ENCODE measurements around the gene SYCP1. TPM values are rescaled to one million over a fixed set of nuclear protein-coding genes. Genes with fewer than 3 reads are reported as not detected.

Gene SYCP1
- total and polyA plus RNA-seq, 10 of the 15 experiments (the other 5 are each of a cell fraction or from before 2014, with no cell fraction given): not detected

GRCh38 chr1:114831276-114831994 lies 23.2 kb upstream of the SYCP1 start:
- WGBS (ENCODE audit: insufficient coverage, insufficient replicate concordance, low lambda C conversion rate, missing lambda C conversion rate): 60% methylated on average over 5 of the region's 5 CpGs
- Histone ChIP-seq H3K36me3 (ENCODE audit: control insufficient read depth in 2 of 2, insufficient read depth in 2 of 2, low read length in 1 of 2) (no peaks in the 10 kb centered on the region), H3K27ac (ENCODE audit: control insufficient read depth, insufficient read depth) (no peak overlapping the region), H4K20me1 (ENCODE audit: control insufficient read depth, insufficient read depth) (no peaks in the 10 kb centered on the region), H3K9ac (ENCODE audit: control insufficient read depth, insufficient read depth, low read length) (no peak overlapping the region), H3K4me1 (ENCODE audit: control insufficient read depth, insufficient read depth, low read length) (no peaks in the 10 kb centered on the region), H3K4me2 (ENCODE audit: control insufficient read depth, insufficient read depth) (no peak overlapping the region), H3K27me3 (replicated peaks in 1 of 2; ENCODE audit: control insufficient read depth in 2 of 2, insufficient read depth in 2 of 2, low read length in 1 of 2) (no peaks in the 10 kb centered on the region), H3K4me3 (no peak overlapping the region), H3K9me3 (replicated peaks; ENCODE audit: control insufficient read depth, insufficient read depth, low read length) (no peaks in the 10 kb centered on the region; the same call in 2 of the 3 replicates), H3K79me2 (ENCODE audit: control insufficient read depth, insufficient read depth, low read length) (no peaks in the 10 kb centered on the region), H2AFZ (ENCODE audit: control insufficient read depth, low read depth, low read length) (no peak overlapping the region)
- ChIA-PET SMC1A (ENCODE audit: uncharacterized antibody, unreplicated experiment) (no interaction called here), RAD21 (ENCODE audit: unreplicated experiment) (no interaction called here), POLR2A (no interaction called here), CTCF (interaction anchor here (0.7 kb wide), 1 partner anchor 221 kb away, joined by 3 read pairs; no protein-coding TSS in a partner anchor)
- DNase-seq (ENCODE audit: low read depth, low spot score) (no peak), ATAC-seq (no peak), FAIRE-seq (no peak)
- BruUV-seq (replicated peaks): no TSS peak
- intact Hi-C loops (cut with micrococcal nuclease; ENCODE audit: unreplicated experiment) (no loop called here), in situ Hi-C loops (cut with MboI) (no loop called here)
- TF ChIP-seq BCLAF1 (IDR thresholded peaks at IDR 0.05) (no peak), ATF2 (IDR thresholded peaks at IDR 0.05; ENCODE audit: low read length) (no peak), MYC (IDR thresholded peaks at IDR 0.05; ENCODE audit: insufficient read depth, insufficient read length, insufficient replicate concordance, low read length, severe bottlenecking) (no peak), SIN3A (IDR thresholded peaks at IDR 0.05; ENCODE audit: low read depth, low read length) (no peak), STAT1 (conservative IDR thresholded peaks at IDR 0.05) (no peak), PAX8 (IDR thresholded peaks at IDR 0.05) (no peak), CEBPB (IDR thresholded peaks at IDR 0.05; ENCODE audit: borderline replicate concordance in 1 of 2, low read depth in 2 of 2, low read length in 2 of 2) (no peak), CBFB (IDR thresholded peaks at IDR 0.05; ENCODE audit: low read depth) (no peak), NFXL1 (IDR thresholded peaks at IDR 0.05; ENCODE audit: borderline replicate concordance) (no peak), NRF1 (conservative IDR thresholded peaks at IDR 0.05; ENCODE audit: low read depth, low read length) (no peak), BCL11A (IDR thresholded peaks at IDR 0.05; ENCODE audit: low read depth, low read length) (no peak), POLR2AphosphoS2 (IDR thresholded peaks at IDR 0.05; ENCODE audit: low read depth, low read length) (no peak), MTA2 (IDR thresholded peaks at IDR 0.05; ENCODE audit: low read depth) (no peak), YY1 (IDR thresholded peaks at IDR 0.05; ENCODE audit: low read depth, low read length) (no peak), TCF12 (IDR thresholded peaks at IDR 0.05; ENCODE audit: low read depth, low read length) (no peak)
